ENCODE measurements around the gene GLIPR1L1. TPM values are rescaled to one million over a fixed set of nuclear protein-coding genes. Genes with fewer than 3 reads are reported as not detected.

The GLIPR1L1 gene
- total and polyA plus RNA-seq, 2 of the 8 experiments (the other 6 are each of a cell fraction or from before 2014, with no cell fraction given), result 1.2 to 1.7 TPM

GRCh38 chr12:75294797-75295196, 39.7 kb upstream of the GLIPR1L1 start:
- Histone ChIP-seq H2AFZ (ENCODE audit: low read length) (no peak overlapping the region), H3K9me3 (ENCODE audit: insufficient read depth in 2 of 2, low read depth in 1 of 2, low read length in 1 of 2) (no peaks in the 10 kb centered on the region), H4K5ac (ENCODE audit: insufficient read length, low read depth, low read length) (no peak overlapping the region), H3K23me2 (ENCODE audit: low read depth, low read length) (no peaks in the 10 kb centered on the region), H3K27ac (ENCODE audit: low read depth, low read length) (no peak overlapping the region), H3K56ac (replicated peaks; ENCODE audit: insufficient read length, low read depth, low read length) (no peak overlapping the region), H2BK5ac (ENCODE audit: low read depth, low read length) (no peak overlapping the region), H3K9ac (replicated peaks in 1 of 4; ENCODE audit: extremely low read depth in 1 of 4, low read depth in 3 of 4, low read length in 3 of 4) (no peak overlapping the region), H4K8ac (ENCODE audit: extremely low read depth, insufficient read depth, low read length) (no peak overlapping the region), H3K4me3 (ENCODE audit: extremely low read depth in 1 of 4, insufficient read depth in 2 of 4, low read depth in 3 of 4, low read length in 4 of 4) (peak overlapping the region in 2 of 4 experiments; percentile 3 to 27; a peak in 1 of 8 replicates), H3K18ac (ENCODE audit: extremely low read depth, low read length) (no peak overlapping the region), H3K4ac (replicated peaks; ENCODE audit: insufficient read length, low read depth, low read length) (no peak overlapping the region), H2BK120ac (replicated peaks; ENCODE audit: low read depth, low read length) (no peak overlapping the region), H3K79me2 (ENCODE audit: control insufficient read depth in 1 of 2, insufficient read depth in 2 of 2, low read length in 2 of 2) (no peaks in the 10 kb centered on the region), H3K36me3 (ENCODE audit: control insufficient read depth in 2 of 4, insufficient read depth in 4 of 4, low read length in 3 of 4) (no peaks in the 10 kb centered on the region), H2BK12ac (ENCODE audit: low read depth, low read length) (no peak overlapping the region), H3K79me1 (ENCODE audit: low read depth, low read length) (no peaks in the 10 kb centered on the region), H2BK20ac (ENCODE audit: low read length) (no peak overlapping the region), H2AK5ac (ENCODE audit: low read depth, low read length) (no peak overlapping the region), H3K27me3 (replicated peaks in 1 of 4; ENCODE audit: control insufficient read depth in 3 of 4, extremely low read depth in 1 of 4, insufficient read depth in 3 of 4, low read length in 3 of 4) (no peaks in the 10 kb centered on the region), H4K20me1 (replicated peaks in 1 of 2; ENCODE audit: control insufficient read depth in 1 of 2, insufficient read depth in 2 of 2, low read length in 2 of 2) (no peaks in the 10 kb centered on the region), H3K23ac (ENCODE audit: insufficient read length) (no peak overlapping the region), H3K4me1 (replicated peaks in 1 of 4; ENCODE audit: control insufficient read depth in 3 of 4, insufficient read depth in 4 of 4, low read length in 3 of 4) (peaks cover 0 to 5% (median 2%) of the 10 kb centered on the region in 4 experiments; a peak in 2 of 7 replicates), H4K91ac (replicated peaks; ENCODE audit: insufficient read length, low read length) (no peak overlapping the region), H2BK15ac (ENCODE audit: low read length) (no peak overlapping the region), H3K4me2 (ENCODE audit: insufficient read depth in 1 of 2, low read depth in 2 of 2, low read length in 2 of 2) (peak overlapping the region in 1 of 2 experiments; percentile 41; a peak in 2 of 4 replicates), H3K14ac (ENCODE audit: insufficient read length) (no peak overlapping the region)
- CTCF ChIA-PET (ENCODE audit: partially characterized antibody), result interaction anchor here (0.6 to 1.8 kb wide), 3 partner anchors 9 to 67 kb away, joined by 3 to 6 read pairs (median 3); no protein-coding TSS in a partner anchor
- POLR2A ChIA-PET (ENCODE audit: partially characterized antibody), result no interaction called here
- 40% methylated on average over 3 of the region's 3 CpGs; no CpG with 5 or more reads in 1 of the 2 experiments for WGBS, 2 experiments (ENCODE audit: extremely low coverage in 1 of 2, insufficient coverage in 1 of 2, insufficient read length in 1 of 2, insufficient replicate concordance in 2 of 2, low coverage in 1 of 2, low lambda C conversion rate in 2 of 2, missing lambda C conversion rate in 1 of 2)
- DNase-seq (ENCODE audit: low read depth in 1 of 2, low spot score in 2 of 2), result no peak
- FAIRE-seq, result no peak
- TF ChIP-seq SUZ12 (IDR thresholded peaks at IDR 0.05; ENCODE audit: low read length) (no peak), JUN (IDR thresholded peaks at IDR 0.05; ENCODE audit: low read depth, low read length) (no peak), KDM4A (IDR thresholded peaks at IDR 0.05; ENCODE audit: low read depth, low read length, severe bottlenecking) (no peak), EGR1 (IDR thresholded peaks at IDR 0.05; ENCODE audit: borderline replicate concordance, low read depth, low read length) (no peak), SIRT6 (IDR thresholded peaks at IDR 0.05; ENCODE audit: low read length) (no peak), CBX5 (IDR thresholded peaks at IDR 0.05; ENCODE audit: low read depth, low read length) (no peak), CHD1 (IDR thresholded peaks at IDR 0.05; ENCODE audit: low read depth, low read length) (no peak), YY1 (IDR thresholded peaks at IDR 0.05; ENCODE audit: low read depth, low read length) (no peak), KDM5A (IDR thresholded peaks at IDR 0.05; ENCODE audit: low read length) (no peak), SRF (IDR thresholded peaks at IDR 0.05; ENCODE audit: low read depth, low read length) (no peak), PHF8 (conservative IDR thresholded peaks at IDR 0.05; ENCODE audit: low read depth, low read length) (no peak), TCF12 (IDR thresholded peaks at IDR 0.05; ENCODE audit: low read depth, low read length) (no peak), ATF2 (IDR thresholded peaks at IDR 0.05; ENCODE audit: low read length) (no peak), KDM1A (IDR thresholded peaks at IDR 0.05; ENCODE audit: borderline replicate concordance, low read length) (no peak)
